Spinal cord (tissue), 10 donors: ENCODE data around the gene CPLANE1. TPM values are rescaled to one million over a fixed set of nuclear protein-coding genes. Genes with fewer than 3 reads are reported as not detected.
"Not testable (repeated sequence)": the region's sequence is repeated elsewhere in the genome, so short reads cannot be mapped to it uniquely, and the experiment has no call there.

Experiments
- DNase-seq, 6 donors: peaks; one replicate each; pipeline versions ENCODE4 v3.0.0 to v3.0.0-alpha.2; 2013 to 2015; ENCODE audit warnings: low spot score in 6 of 6, low read depth in 4 of 6
- H3K27ac ChIP-seq: one replicate; pipeline ENCODE4 v1.5.1; 2013; ENCODE audit warnings: low read depth, low read length, control low read depth
- H3K27me3 ChIP-seq: one replicate; pipeline ENCODE4 v1.6.1; 2013; ENCODE audit warnings: low read length; ENCODE audit not compliant: control insufficient read depth, insufficient read depth
- H3K36me3 ChIP-seq: one replicate; pipeline ENCODE4 v1.6.1; 2013; ENCODE audit warnings: low read length; ENCODE audit not compliant: control insufficient read depth, insufficient read depth
- H3K4me1 ChIP-seq: one replicate; pipeline ENCODE4 v1.6.1; 2013; ENCODE audit warnings: low read length; ENCODE audit not compliant: control insufficient read depth, insufficient read depth
- H3K4me3 ChIP-seq: one replicate; pipeline ENCODE4 v1.5.1; 2013; ENCODE audit warnings: low read depth, low read length, control low read depth
- H3K9me3 ChIP-seq: one replicate; pipeline ENCODE4 v1.6.1; 2013; ENCODE audit warnings: low read length; ENCODE audit not compliant: control insufficient read depth, insufficient read depth
- WGBS: methylation state at CpG from one replicate; pipeline ENCODE4 v1.1.5; 2013; ENCODE audit warnings: missing lambda C conversion rate; ENCODE audit not compliant: insufficient coverage; 5-methylcytosine and 5-hydroxymethylcytosine counted together
- polyA plus RNA-seq, 2 donors: library from polyadenylated mRNA; unstranded; fragments of 120-200 nt; gene quantifications; one replicate each; pipeline ENCODE4 v1.2.1, GENCODE V29; 2013; ENCODE audit not compliant: insufficient read length in 2 of 2
- total RNA-seq, 2 donors: library from RNA; depleted of rRNA in 1 of 2; stranded (reverse); fragments of 120-200 nt in 1 of 2; fragments of >200 nt in 1 of 2; gene quantifications; one replicate each; pipeline versions ENCODE4 v1.2.3 to v1.2.4, GENCODE V29; 2013 to 2014
- donor health status: healthy.

Gene CPLANE1
- total and polyA plus RNA-seq, 4 donors: 35.4 to 72.8 (median 48.6) TPM

DNA sequence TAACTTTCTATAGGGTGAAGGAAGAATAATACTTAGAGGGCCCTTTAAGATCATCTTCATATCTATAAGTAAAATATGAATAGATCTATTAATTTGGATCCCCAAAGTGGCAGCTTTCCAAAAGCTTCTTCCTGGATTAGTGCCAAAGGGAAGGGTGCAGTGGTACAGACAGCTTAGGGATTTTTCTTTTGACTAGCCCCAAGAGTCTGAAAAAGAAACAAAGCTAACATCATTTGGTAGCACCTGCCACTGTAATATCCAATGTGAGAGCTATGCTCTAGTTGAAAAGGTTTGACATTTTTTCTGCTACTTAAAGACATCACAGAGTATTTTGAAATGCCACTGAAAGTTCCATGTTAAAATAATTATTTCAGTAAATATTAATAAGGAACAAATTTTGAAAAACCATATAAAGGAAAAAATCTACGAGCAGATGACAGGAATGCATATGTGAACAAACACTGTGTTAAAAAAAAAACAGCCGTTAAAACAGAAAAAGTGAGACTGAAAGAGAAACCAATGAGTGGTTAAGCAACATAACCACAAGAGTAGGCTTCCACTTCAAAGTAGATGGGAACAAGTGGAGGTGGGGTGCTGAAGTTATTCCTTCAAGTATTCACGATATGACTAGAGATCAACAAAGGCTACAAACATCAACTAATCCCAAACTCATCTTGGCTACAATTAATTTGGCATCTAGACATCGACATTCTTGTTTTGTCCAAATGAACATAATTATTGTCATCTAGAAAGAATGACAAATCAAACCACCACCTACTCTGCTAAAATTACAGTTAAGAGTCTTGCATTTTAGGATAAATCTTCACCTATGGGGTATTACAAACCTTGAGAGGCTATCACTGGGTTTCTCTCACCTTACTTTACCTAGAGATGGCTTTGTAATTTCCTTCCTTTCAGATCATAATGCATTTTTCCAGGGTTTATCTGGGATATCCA, 137.5 kb downstream of the CPLANE1 start:
- Histone ChIP-seq H3K4me1 (no peaks in the 10 kb centered on the region), H3K27me3 (no peaks in the 10 kb centered on the region), H3K27ac (no peak overlapping the region), H3K4me3 (no peak overlapping the region), H3K36me3 (peaks cover 28% of the 10 kb centered on the region), H3K9me3 (no peaks in the 10 kb centered on the region)
- DNase-seq: no peak
- 100% methylated on average over 1 of the region's 4 CpGs for WGBS

DNA sequence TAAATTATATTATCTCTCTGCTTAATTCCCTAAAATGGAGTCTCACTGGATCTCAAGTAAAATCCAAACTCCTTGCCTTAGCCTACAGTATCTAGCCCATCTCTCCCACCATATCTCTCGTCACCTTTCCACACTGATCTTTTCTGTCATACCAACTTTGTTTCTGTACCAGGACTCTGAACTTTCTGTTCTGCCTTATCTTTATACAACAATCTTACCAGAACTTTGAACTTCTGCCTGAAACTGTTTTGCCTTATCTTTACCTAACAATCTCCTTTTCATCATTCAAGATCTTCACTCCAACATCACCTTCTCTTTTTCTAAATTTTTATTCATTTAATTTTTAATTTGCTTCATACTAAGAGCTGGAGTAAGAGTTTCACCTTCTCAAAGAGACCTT, 139.0 kb downstream of the CPLANE1 start:
- no peak for DNase-seq
- Histone ChIP-seq H3K4me3 (no peak overlapping the region), H3K27me3 (no peaks in the 10 kb centered on the region), H3K27ac (no peak overlapping the region), H3K9me3 (no peaks in the 10 kb centered on the region), H3K36me3 (peaks cover 23% of the 10 kb centered on the region), H3K4me1 (no peaks in the 10 kb centered on the region)
- WGBS: 95% methylated on average over 1 of the region's 1 CpG

DNA sequence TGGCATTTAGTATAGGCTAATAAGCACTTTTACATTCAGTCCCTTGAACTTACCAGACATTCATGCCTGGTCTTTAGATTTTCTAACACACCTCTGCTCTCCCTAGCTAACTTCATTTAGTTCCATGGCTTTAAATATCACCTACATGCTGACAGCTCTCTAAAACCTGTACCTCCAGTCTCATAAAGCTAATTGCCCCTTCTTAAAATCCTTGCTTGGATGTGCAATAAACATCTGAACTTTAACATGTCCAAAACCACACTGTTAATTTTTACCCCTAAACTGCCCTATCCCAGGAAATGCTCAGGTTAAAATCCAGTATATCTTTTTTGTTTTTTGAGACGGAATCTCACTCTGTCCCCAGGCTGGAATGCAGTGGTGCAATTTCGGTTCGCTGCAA, 139.8 kb downstream of the CPLANE1 start:
- H3K27ac ChIP-seq: no peak overlapping the region
- H3K4me1 ChIP-seq: no peaks in the 10 kb centered on the region
- no peaks in the 10 kb centered on the region for H3K27me3 ChIP-seq
- no peak for DNase-seq
- H3K4me3 ChIP-seq: no peak overlapping the region
- peaks cover 27% of the 10 kb centered on the region for H3K36me3 ChIP-seq
- no peaks in the 10 kb centered on the region for H3K9me3 ChIP-seq
- WGBS: 100% methylated on average over 3 of the region's 3 CpGs

DNA sequence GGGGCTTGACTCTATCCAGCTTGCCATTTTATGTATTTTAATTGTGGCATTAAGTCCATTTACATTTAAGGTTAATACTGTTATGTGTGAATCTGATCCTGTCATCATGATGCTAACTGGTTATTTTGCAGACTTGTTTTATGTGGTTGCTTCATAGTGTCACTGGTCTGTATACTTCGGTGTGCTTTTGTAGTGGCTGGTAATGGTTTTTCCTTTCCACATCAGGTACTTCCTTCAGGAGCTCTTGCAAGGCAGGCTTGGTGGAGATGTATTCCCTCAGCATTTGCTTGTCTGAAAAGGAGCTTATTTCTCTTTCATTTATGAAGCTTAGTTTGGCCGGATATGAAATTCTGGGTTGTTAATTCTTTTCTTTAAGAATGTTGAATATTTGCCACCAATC, 145.9 kb downstream of the CPLANE1 start:
- H3K36me3 ChIP-seq: peaks cover 14% of the 10 kb centered on the region
- H3K4me3 ChIP-seq: no peak overlapping the region
- no peaks in the 10 kb centered on the region for H3K27me3 ChIP-seq
- WGBS: 100% methylated on average over 1 of the region's 2 CpGs
- H3K4me1 ChIP-seq: no peaks in the 10 kb centered on the region
- H3K27ac ChIP-seq: no peak overlapping the region
- no peak for DNase-seq
- H3K9me3 ChIP-seq: peaks cover 8% of the 10 kb centered on the region

DNA sequence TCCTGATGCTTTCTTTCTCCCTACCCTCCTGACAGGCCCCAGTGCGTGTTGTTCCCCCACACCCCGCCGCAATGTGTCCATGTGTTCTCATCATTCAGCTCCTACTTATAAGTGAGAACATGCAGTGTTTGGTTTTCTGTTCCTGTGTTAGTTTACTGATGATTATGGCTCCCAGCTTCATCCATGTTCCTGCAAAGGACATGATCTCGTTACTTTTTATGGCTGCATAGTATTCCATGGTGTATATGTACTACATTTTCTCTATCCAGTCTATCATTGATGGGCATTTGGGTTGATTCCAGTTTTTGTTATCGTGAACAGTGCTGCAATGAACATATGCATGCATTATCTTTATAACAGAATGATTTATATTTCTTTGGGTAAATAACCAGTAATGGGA, 149.9 kb downstream of the CPLANE1 start:
- no CpG with 5 or more reads among the region's 5 CpGs for WGBS
- H3K27me3 ChIP-seq, DNase-seq, H3K36me3 ChIP-seq, H3K4me1 ChIP-seq, H3K4me3 ChIP-seq, H3K27ac ChIP-seq: not testable (repeated sequence)
- H3K9me3 ChIP-seq: peaks cover 11% of the 10 kb centered on the region

DNA sequence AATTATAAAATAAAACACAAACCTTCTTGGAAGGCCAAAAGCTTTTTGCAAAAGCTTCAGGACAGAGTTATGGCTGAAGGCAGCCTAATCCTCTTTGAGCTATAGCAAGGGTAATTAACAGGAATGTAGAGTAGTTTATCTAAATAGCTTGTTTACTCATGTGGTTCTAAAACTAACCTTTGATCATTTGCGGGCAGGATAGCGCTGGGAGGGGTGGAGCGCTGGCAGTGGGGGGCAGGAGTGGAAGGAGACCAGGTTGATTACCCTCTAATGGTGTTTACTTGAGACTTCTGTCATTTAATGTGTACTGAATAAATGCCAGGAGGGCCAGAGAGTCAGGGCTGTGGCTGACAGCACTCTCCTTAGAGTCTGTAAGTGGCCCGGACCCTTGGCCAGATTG, 155.4 kb downstream of the CPLANE1 start:
- not testable (repeated sequence) for H3K4me3 ChIP-seq, H3K9me3 ChIP-seq, H3K27ac ChIP-seq, H3K36me3 ChIP-seq, H3K4me1 ChIP-seq, H3K27me3 ChIP-seq, DNase-seq
- 24% methylated on average over 2 of the region's 4 CpGs for WGBS

DNA sequence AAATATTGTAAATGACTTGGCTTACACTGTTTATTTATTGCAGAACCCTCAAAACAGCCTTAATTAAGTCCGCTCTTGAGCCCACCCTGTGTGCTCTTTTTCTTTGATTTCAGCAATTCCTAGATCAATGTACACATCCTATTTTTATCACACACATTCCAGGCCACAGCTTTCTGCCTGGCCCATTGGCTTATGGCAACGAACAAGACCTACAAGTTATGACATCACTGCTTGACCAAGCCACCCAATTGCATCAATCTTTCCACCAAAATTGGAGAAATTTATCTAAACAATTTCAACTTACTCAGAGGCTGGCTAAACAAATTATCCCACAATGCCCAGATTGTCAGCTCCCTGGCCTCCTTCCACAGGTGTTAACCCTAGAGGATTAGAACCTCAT, 158.4 kb downstream of the CPLANE1 start:
- no peak overlapping the region for H3K27ac ChIP-seq
- no peak overlapping the region for H3K4me3 ChIP-seq
- no peak for DNase-seq
- WGBS: 88% methylated on average over 2 of the region's 2 CpGs
- H3K4me1 ChIP-seq: no peaks in the 10 kb centered on the region
- H3K9me3 ChIP-seq: no peaks in the 10 kb centered on the region
- H3K27me3 ChIP-seq: no peaks in the 10 kb centered on the region
- H3K36me3 ChIP-seq: peaks cover 3% of the 10 kb centered on the region

DNA sequence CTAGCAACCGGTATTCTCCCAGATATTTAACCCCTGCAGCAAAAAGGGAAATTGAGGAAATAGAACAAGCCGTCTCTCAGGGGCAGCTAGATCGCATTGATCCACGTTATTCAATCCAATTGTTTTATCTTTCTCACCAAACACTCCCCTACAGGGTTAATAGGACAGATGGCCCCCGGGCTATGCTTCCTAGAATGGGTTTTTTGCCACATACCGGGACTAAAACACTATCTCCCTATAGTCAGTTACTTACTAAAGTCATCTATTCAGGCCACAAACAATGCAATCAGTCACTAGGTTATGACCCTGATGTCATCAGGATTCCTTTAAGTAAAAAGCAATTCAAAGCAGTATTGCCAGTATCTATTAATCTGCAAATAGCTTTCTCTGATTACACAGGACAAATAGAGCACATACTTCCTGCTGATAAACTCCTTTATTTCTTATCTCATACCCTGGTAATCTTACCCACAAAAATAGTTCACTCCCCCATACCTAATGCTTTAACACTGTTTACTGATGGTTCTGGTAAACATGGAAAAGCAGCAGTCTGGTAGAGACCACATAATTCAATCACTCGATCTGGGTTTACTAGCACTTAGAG, 159.0 kb downstream of the CPLANE1 start:
- Histone ChIP-seq H3K27me3 (no peaks in the 10 kb centered on the region), H3K4me3 (no peak overlapping the region), H3K9me3 (no peaks in the 10 kb centered on the region), H3K4me1 (no peaks in the 10 kb centered on the region), H3K36me3 (peaks cover 3% of the 10 kb centered on the region), H3K27ac (no peak overlapping the region)
- DNase-seq: no peak
- WGBS: 28% methylated on average over 4 of the region's 7 CpGs

DNA sequence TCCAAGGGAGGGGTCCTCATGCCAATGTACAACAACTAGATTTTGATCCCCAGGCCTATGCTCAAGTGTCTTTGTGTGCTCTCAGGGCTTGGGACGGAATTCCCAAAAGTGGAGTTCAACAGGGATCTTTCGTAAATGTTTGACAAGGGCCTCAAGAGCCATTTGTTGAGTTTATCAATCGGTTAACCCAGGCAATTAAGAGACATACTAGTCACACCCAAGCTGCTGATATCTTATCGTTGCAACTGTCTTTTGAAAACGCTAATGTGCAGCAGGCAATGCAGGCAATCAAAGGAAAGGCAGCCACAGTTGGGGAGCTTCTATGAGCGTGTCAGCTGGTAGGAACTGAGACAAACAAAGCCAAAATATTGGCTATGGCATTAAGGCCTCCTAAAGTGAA, 161.2 kb downstream of the CPLANE1 start:
- H3K27me3 ChIP-seq: no peaks in the 10 kb centered on the region
- H3K36me3 ChIP-seq: peaks cover 3% of the 10 kb centered on the region
- no peak for DNase-seq
- 88% methylated on average over 6 of the region's 6 CpGs for WGBS
- H3K4me1 ChIP-seq: no peaks in the 10 kb centered on the region
- H3K27ac ChIP-seq: no peak overlapping the region
- no peak overlapping the region for H3K4me3 ChIP-seq
- H3K9me3 ChIP-seq: no peaks in the 10 kb centered on the region
